Naive thymus-derived CD4-positive, alpha-beta T cell (primary cell): ENCODE data around the gene GRM8. TPM values are rescaled to one million over a fixed set of nuclear protein-coding genes. Genes with fewer than 3 reads are reported as not detected.

Experiments
- ATAC-seq: fragments of 150-1000 bp; cut with Tn5 transposase; 2 replicates; pipeline ENCODE4 v1.10.0; 2021; ENCODE audit warnings: mild to moderate bottlenecking, moderate library complexity
- CTCF ChIA-PET: fragments of 350-600 bp; sonication (Branson Sonifier 250); formaldehyde crosslinking; loops from one replicate; lab custom pipeline; 2021; ENCODE audit warnings: antibody characterized with exemption; lab: Charles Lee
- POLR2A ChIA-PET: fragments of 350-600 bp; sonication (Branson Sonifier 250); formaldehyde crosslinking; loops from one replicate; lab custom pipeline; 2021; ENCODE audit warnings: antibody characterized with exemption, inconsistent platforms; lab: Charles Lee
- DNase-seq, 9 donors: peaks; one replicate each; pipeline versions ENCODE4 v3.0.0 to v3.0.0-alpha.2; 2020 to 2022; ENCODE audit warnings: mixed read lengths in 1 of 9
- H3K27ac ChIP-seq: one replicate; pipeline ENCODE4 v1.7.0; 2013; ENCODE audit warnings: mild to moderate bottlenecking, low read depth, low read length, moderate library complexity
- H3K27me3 ChIP-seq, 2 donors: one replicate each; pipeline ENCODE4 v1.7.0; 2013; ENCODE audit warnings: low read length in 2 of 2, mild to moderate bottlenecking in 2 of 2, moderate library complexity in 2 of 2; ENCODE audit not compliant: control insufficient read depth in 2 of 2, insufficient read depth in 2 of 2
- H3K36me3 ChIP-seq, 3 experiments: 1 replicate in 2 of 3; 2 replicates in 1 of 3; pipeline ENCODE4 v1.7.0; 2013; ENCODE audit warnings: low read length in 3 of 3, mild to moderate bottlenecking in 3 of 3, moderate library complexity in 1 of 3; ENCODE audit not compliant: insufficient read depth in 3 of 3, control insufficient read depth in 2 of 3
- H3K4me1 ChIP-seq, 2 donors: one replicate each; pipeline ENCODE4 v1.7.0; 2013; ENCODE audit warnings: low read length in 2 of 2, mild to moderate bottlenecking in 2 of 2, moderate library complexity in 1 of 2; ENCODE audit not compliant: control insufficient read depth in 2 of 2, insufficient read depth in 2 of 2
- H3K4me3 ChIP-seq: 2 replicates; pipeline ENCODE4 v1.7.0; 2013; ENCODE audit warnings: mild to moderate bottlenecking, low read length
- H3K9me3 ChIP-seq, 3 experiments: 1 replicate in 2 of 3; 2 replicates in 1 of 3; pipeline ENCODE4 v1.7.0; 2013; ENCODE audit warnings: low read length in 3 of 3; ENCODE audit not compliant: control insufficient read depth in 2 of 3
- H3K27ac Mint-ChIP-seq, 9 donors: one replicate each; pipeline ENCODE4 v1.8.0; 2020 to 2022; ENCODE audit warnings: mixed read lengths in 9 of 9, mild to moderate bottlenecking in 8 of 9, moderate library complexity in 5 of 9, inconsistent platforms in 2 of 9
- H3K27me3 Mint-ChIP-seq, 5 donors: one replicate each; pipeline ENCODE4 v1.8.0; 2021 to 2022; ENCODE audit warnings: mixed read lengths in 5 of 5, mild to moderate bottlenecking in 1 of 5
- H3K36me3 Mint-ChIP-seq, 5 donors: one replicate each; pipeline ENCODE4 v1.8.0; 2020 to 2022; ENCODE audit warnings: mixed read lengths in 5 of 5, mild to moderate bottlenecking in 3 of 5, inconsistent platforms in 1 of 5
- H3K4me1 Mint-ChIP-seq, 7 donors: one replicate each; pipeline ENCODE4 v1.8.0; 2020 to 2022; ENCODE audit warnings: mixed read lengths in 7 of 7, mild to moderate bottlenecking in 3 of 7, inconsistent platforms in 1 of 7
- H3K4me3 Mint-ChIP-seq, 10 donors: one replicate each; pipeline ENCODE4 v1.8.0; 2020 to 2022; ENCODE audit warnings: mild to moderate bottlenecking in 10 of 10, mixed read lengths in 10 of 10, moderate library complexity in 6 of 10, inconsistent platforms in 2 of 10
- H3K9me3 Mint-ChIP-seq, 11 donors: one replicate each; pipeline ENCODE4 v1.8.0; 2020 to 2022; ENCODE audit warnings: mixed read lengths in 11 of 11, mild to moderate bottlenecking in 4 of 11, inconsistent platforms in 1 of 11, moderate library complexity in 1 of 11
- intact Hi-C, 2 donors: fragments of 100-400 bp; cut with micrococcal nuclease; formaldehyde crosslinking; loops; one replicate each; pipeline ENCODE4 v1.15.1; 2023
- polyA plus RNA-seq, 2 donors: library from polyadenylated mRNA; unstranded; fragments of 300-500 nt; fragmentation: Illumina TruSeq; gene quantifications; one replicate each; pipeline ENCODE4 v1.2.3, GENCODE V29; 2021
- total RNA-seq, 6 experiments: library from RNA in 5 of 6; stranded (reverse) in 5 of 6; gene quantifications; 1 replicate in 5 of 6; 2 replicates in 1 of 6; pipeline ENCODE4 v1.2.3 and lab custom pipeline; 2021 to 2026

GRM8 gene
- total and polyA plus RNA-seq, 7 experiments from 2014 or later, result not detected

DNA sequence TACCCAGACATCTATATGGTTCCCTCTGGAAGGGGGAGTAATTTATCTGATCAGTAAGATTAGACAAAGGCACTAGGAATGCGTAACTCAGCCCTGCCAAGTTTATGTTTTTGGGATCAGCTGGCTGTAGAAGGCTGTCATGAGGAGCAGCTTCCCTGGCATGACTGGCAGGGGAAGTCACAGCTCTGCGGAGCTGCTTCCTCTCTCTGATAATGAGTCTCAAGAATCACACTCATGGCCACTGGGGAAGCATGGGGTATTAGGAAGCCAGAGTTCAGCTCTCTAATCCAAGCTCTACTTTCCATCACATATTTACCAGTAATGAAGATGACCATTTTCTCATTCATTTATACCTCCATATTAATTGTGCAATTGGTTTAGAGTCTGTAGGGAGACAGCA lies 758.9 kb downstream of the GRM8 start:
- no peak for ATAC-seq
- no peaks in the 10 kb centered on the region for H3K4me1 Mint-ChIP-seq
- POLR2A ChIA-PET, result no interaction called here

DNA sequence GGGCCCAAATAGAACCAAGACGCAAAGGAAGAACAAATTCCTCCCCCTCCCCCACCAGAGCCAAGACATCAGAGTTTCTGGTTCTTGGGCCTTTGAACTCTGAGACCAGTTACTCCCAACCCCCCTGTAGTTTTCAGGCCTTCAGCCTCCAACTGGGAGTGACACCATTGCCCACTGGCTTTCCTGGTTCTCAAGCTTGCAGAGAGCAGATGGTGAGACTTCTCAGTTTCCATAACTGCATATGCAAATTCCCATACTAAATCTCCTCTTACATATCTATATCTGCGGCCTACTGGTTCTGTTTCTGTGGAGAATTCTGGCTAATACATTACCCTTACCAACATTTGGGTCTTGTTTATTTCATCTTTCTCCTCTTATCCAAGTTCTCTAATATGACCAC lies 762.9 kb downstream of the GRM8 start:
- ATAC-seq, result no peak
- no peaks in the 10 kb centered on the region for H3K36me3 Mint-ChIP-seq
- H3K4me3 Mint-ChIP-seq, result no peak overlapping the region
- Histone ChIP-seq H3K4me3 (no peak overlapping the region), H3K27me3 (no peaks in the 10 kb centered on the region), H3K27ac (no peak overlapping the region), H3K9me3 (no peaks in the 10 kb centered on the region), H3K4me1 (no peaks in the 10 kb centered on the region), H3K36me3 (no peaks in the 10 kb centered on the region)
- H3K27ac Mint-ChIP-seq, result no peak overlapping the region
- CTCF ChIA-PET, result no interaction called here
- no peaks in the 10 kb centered on the region for H3K27me3 Mint-ChIP-seq
- POLR2A ChIA-PET, result no interaction called here
- intact Hi-C loops, result no loop called here
- H3K9me3 Mint-ChIP-seq, result peaks cover 0 to 13% (median 3%) of the 10 kb centered on the region in 11 donors
- H3K4me1 Mint-ChIP-seq, result no peaks in the 10 kb centered on the region
- no peak for DNase-seq

More for the DNA sequence above, 758.9 kb downstream of the GRM8 start:
- Histone ChIP-seq H3K27ac (no peak overlapping the region), H3K9me3 (no peaks in the 10 kb centered on the region), H3K36me3 (no peaks in the 10 kb centered on the region), H3K27me3 (no peaks in the 10 kb centered on the region), H3K4me1 (no peaks in the 10 kb centered on the region), H3K4me3 (no peak overlapping the region)
- Mint-ChIP-seq H3K27me3 (no peaks in the 10 kb centered on the region), H3K27ac (no peak overlapping the region), H3K36me3 (no peaks in the 10 kb centered on the region), H3K9me3 (peaks cover 0 to 14% (median 2%) of the 10 kb centered on the region in 11 donors), H3K4me3 (no peak overlapping the region)
- CTCF ChIA-PET, result no interaction called here
- intact Hi-C loops, result no loop called here
- no peak for DNase-seq

DNA sequence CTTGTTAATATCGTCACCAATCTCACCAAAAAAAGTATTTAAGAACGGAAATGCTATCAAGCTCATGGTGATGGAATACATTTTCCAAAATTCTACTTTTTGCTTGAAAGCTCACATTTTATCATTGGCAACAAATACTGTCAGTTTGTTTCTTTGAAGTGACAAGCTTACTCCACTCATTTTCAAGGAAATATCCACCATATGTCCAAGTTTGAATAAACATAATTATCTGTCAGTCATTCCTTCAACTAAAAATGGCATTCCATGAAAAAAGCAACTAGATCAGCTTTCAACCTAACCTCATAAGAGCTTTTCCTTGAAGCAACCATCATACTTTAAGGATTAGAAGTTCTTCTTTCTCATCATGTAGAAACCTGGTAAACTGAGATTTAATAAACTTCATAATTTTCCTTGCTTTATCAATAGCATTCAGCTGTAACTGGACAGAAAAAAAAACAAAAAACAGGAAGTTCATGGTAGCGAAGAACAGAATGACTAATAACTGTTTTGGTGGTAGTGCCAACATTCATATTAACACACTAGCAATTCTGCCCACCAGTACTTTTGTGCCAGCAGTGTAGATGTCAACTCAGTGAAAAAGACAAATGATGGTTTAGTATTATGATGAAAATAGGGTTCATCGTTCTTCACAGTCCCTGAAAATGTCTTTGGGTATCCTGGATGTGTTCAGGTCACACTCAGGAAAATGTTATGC lies 764.9 kb downstream of the GRM8 start:
- intact Hi-C loops, result no loop called here
- no peaks in the 10 kb centered on the region for H3K27me3 Mint-ChIP-seq
- Histone ChIP-seq H3K4me1 (no peaks in the 10 kb centered on the region), H3K36me3 (no peaks in the 10 kb centered on the region), H3K9me3 (no peaks in the 10 kb centered on the region), H3K4me3 (no peak overlapping the region), H3K27ac (no peak overlapping the region), H3K27me3 (no peaks in the 10 kb centered on the region)
- no peaks in the 10 kb centered on the region for H3K36me3 Mint-ChIP-seq
- DNase-seq (no peak), ATAC-seq (no peak)
- no peaks in the 10 kb centered on the region for H3K4me1 Mint-ChIP-seq
- no peak overlapping the region for H3K4me3 Mint-ChIP-seq
- H3K27ac Mint-ChIP-seq, result no peak overlapping the region
- POLR2A ChIA-PET, result no interaction called here
- CTCF ChIA-PET, result no interaction called here
- H3K9me3 Mint-ChIP-seq, result peaks cover 0 to 6% (median 2%) of the 10 kb centered on the region in 11 donors

DNA sequence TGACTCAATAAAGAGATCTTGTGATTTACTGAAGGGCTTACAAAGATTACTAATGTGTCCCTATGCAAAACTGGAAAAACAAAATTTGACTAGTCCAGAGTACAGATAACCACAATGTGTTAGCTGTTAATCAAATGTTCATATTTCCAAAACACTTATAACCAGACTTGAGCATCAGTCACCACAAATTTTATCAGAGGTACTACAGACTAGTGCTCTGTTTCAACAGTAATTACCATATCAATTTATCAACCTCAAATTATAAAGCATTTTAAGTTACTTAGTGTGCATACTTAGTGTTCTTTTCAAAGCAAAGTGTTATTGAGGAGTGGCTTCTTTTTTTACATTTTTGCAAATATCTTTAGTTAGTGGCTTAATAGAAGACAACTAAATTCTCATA lies 765.9 kb downstream of the GRM8 start:
- Histone ChIP-seq H3K4me3 (no peak overlapping the region), H3K36me3 (no peaks in the 10 kb centered on the region), H3K27ac (no peak overlapping the region), H3K4me1 (no peaks in the 10 kb centered on the region), H3K9me3 (no peaks in the 10 kb centered on the region), H3K27me3 (no peaks in the 10 kb centered on the region)
- Mint-ChIP-seq H3K27me3 (no peaks in the 10 kb centered on the region), H3K4me3 (no peak overlapping the region), H3K36me3 (no peaks in the 10 kb centered on the region), H3K9me3 (peaks cover 0 to 6% (median 0%) of the 10 kb centered on the region in 11 donors), H3K4me1 (no peaks in the 10 kb centered on the region), H3K27ac (no peak overlapping the region)
- intact Hi-C loops, result no loop called here
- ChIA-PET CTCF (no interaction called here), POLR2A (no interaction called here)
- DNase-seq (no peak), ATAC-seq (no peak)

DNA sequence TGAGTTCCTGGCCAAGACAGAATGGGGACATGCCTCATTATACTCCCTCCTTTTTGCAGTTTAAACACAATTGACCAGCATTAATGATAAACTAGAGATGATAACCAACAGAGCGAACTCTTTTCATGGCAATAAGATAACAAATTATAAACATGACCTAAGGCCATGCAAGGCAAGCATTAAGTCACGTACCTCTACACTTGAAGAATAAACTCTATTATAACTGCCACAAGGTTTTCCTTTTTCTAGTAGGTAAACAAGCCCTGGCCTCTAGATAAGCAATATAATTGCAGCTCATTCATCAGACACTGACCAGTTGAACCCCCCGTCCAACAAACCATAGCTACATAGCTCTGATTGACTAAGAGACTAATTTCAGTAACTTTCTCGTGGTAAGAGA lies 767.0 kb downstream of the GRM8 start:
- Mint-ChIP-seq H3K27ac (no peak overlapping the region), H3K36me3 (no peaks in the 10 kb centered on the region), H3K27me3 (no peaks in the 10 kb centered on the region), H3K9me3 (peaks cover 0 to 11% (median 3%) of the 10 kb centered on the region in 11 donors), H3K4me1 (no peaks in the 10 kb centered on the region), H3K4me3 (no peak overlapping the region)
- DNase-seq, result no peak
- ATAC-seq, result no peak
- intact Hi-C loops, result no loop called here
- no peak overlapping the region for H3K27ac ChIP-seq
- no peaks in the 10 kb centered on the region for H3K36me3 ChIP-seq
- no peaks in the 10 kb centered on the region for H3K9me3 ChIP-seq
- POLR2A ChIA-PET, result no interaction called here
- no peaks in the 10 kb centered on the region for H3K27me3 ChIP-seq
- CTCF ChIA-PET, result no interaction called here
- H3K4me3 ChIP-seq, result no peak overlapping the region
- H3K4me1 ChIP-seq, result no peaks in the 10 kb centered on the region

DNA sequence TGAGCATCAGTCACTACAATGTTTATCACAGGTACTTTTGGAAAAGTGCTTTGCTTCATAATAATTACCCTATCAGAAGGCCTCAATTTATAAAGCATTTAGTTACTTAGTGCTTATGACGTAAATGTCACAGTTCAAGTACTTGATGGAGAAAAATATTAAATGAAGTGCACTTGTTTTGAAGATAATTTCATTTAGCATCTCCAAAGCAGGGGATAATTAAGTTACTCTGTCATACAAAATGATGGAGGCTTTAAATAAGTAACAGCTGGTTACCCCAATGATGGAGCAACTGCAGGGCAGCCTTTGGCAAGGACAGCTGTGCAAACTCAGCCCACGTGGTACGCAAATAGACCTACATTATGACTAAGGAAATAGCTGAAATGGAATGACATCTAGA lies 768.8 kb downstream of the GRM8 start:
- Histone ChIP-seq H3K4me1 (no peaks in the 10 kb centered on the region), H3K36me3 (no peaks in the 10 kb centered on the region), H3K9me3 (no peaks in the 10 kb centered on the region), H3K27ac (no peak overlapping the region), H3K27me3 (no peaks in the 10 kb centered on the region), H3K4me3 (no peak overlapping the region)
- Mint-ChIP-seq H3K4me3 (no peak overlapping the region), H3K36me3 (no peaks in the 10 kb centered on the region), H3K27me3 (no peaks in the 10 kb centered on the region), H3K4me1 (no peaks in the 10 kb centered on the region), H3K27ac (no peak overlapping the region), H3K9me3 (peaks cover 0 to 17% (median 3%) of the 10 kb centered on the region in 11 donors)
- intact Hi-C loops, result no loop called here
- DNase-seq, result no peak
- POLR2A ChIA-PET, result no interaction called here
- ATAC-seq, result no peak
- CTCF ChIA-PET, result interaction anchor here (1.0 kb wide), 1 partner anchor 23 kb away, joined by 5 read pairs; no protein-coding TSS in a partner anchor

DNA sequence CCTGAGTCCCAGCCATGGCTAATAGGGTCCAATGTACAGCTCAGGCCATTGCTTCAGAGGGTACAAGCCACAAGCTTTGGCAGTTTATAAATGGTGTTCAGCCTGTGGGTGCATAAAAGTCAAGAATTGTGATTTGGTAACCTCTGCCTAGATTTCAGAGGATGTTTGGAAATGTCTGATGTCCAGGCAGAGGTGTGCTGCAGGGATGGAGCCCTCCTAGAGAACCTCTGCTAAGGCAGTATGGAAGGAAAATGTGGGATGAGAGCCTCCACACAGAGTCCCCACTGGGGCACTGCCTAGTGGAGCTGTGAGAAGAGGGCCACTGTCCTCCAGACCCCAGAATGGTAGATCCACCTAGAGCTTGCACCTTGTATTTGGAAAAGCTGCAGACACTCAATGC lies 779.9 kb downstream of the GRM8 start:
- Mint-ChIP-seq H3K27ac (no peak overlapping the region), H3K9me3 (peaks cover 2 to 29% (median 6%) of the 10 kb centered on the region in 11 donors), H3K36me3 (no peaks in the 10 kb centered on the region), H3K4me1 (peaks cover 0 to 2% (median 0%) of the 10 kb centered on the region in 7 donors), H3K4me3 (no peak overlapping the region), H3K27me3 (no peaks in the 10 kb centered on the region)
- POLR2A ChIA-PET, result no interaction called here
- ATAC-seq, result no peak
- intact Hi-C loops, result no loop called here
- no peaks in the 10 kb centered on the region for H3K27me3 ChIP-seq
- no peaks in the 10 kb centered on the region for H3K4me1 ChIP-seq
- CTCF ChIA-PET, result no interaction called here
- no peak overlapping the region for H3K27ac ChIP-seq
- DNase-seq, result no peak
- H3K36me3 ChIP-seq, result no peaks in the 10 kb centered on the region
- no peak overlapping the region for H3K4me3 ChIP-seq
- no peaks in the 10 kb centered on the region for H3K9me3 ChIP-seq
